NB4 (cell line): ENCODE results near the gene CYYR1.

Experiments
- MYC ChIP-seq: IDR thresholded peaks from 2 replicates; pipeline ENCODE4 v1.6.1; 2011; ENCODE audit warnings: low read depth, low read length
- POLR2A ChIP-seq: IDR thresholded peaks from 2 replicates; pipeline ENCODE4 v1.6.1; 2011; ENCODE audit warnings: mild to moderate bottlenecking; ENCODE audit not compliant: insufficient read length; ENCODE audit errors: extremely low read depth
- TF ChIP-seq, protein P1 (sequence below): IDR thresholded peaks from one replicate; pipeline ENCODE4 v1.5.1; 2012; ENCODE audit warnings: low read depth, low read length
- TF ChIP-seq, protein P2 (sequence below): IDR thresholded peaks from 2 replicates; pipeline ENCODE4 v1.6.1; 2011; ENCODE audit warnings: low read depth, low read length

DNA sequence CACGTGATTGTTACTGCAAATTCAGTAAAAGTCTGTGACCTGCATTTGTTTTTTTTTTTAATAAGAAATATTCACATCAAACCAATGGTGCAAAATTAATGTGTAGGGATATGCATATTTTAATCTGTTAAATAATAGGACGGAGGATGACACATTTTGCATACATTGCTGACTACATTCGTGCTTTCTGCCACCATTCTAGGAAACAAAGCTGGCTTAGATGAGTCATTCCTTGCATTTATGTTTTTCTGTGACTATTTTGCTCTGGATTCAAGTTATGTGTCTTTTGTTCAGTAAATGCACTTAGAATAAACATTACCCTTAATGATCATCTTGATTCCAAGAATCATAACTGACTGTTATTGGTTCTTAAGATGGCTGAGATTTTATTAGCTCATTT, 23.9 kb upstream of the CYYR1 start:
- TF ChIP-seq, protein P1, sequence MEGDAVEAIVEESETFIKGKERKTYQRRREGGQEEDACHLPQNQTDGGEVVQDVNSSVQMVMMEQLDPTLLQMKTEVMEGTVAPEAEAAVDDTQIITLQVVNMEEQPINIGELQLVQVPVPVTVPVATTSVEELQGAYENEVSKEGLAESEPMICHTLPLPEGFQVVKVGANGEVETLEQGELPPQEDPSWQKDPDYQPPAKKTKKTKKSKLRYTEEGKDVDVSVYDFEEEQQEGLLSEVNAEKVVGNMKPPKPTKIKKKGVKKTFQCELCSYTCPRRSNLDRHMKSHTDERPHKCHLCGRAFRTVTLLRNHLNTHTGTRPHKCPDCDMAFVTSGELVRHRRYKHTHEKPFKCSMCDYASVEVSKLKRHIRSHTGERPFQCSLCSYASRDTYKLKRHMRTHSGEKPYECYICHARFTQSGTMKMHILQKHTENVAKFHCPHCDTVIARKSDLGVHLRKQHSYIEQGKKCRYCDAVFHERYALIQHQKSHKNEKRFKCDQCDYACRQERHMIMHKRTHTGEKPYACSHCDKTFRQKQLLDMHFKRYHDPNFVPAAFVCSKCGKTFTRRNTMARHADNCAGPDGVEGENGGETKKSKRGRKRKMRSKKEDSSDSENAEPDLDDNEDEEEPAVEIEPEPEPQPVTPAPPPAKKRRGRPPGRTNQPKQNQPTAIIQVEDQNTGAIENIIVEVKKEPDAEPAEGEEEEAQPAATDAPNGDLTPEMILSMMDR = no peak
- TF ChIP-seq POLR2A = no peak
- no peak for TF ChIP-seq MYC
- TF ChIP-seq, protein P2, sequence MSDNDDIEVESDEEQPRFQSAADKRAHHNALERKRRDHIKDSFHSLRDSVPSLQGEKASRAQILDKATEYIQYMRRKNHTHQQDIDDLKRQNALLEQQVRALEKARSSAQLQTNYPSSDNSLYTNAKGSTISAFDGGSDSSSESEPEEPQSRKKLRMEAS = no peak
